CD4-positive, alpha-beta T cell treated with Interleukin-6 for 4 hours (primary cell): ENCODE data around the gene IDH3A.

Experiments used
- DNase-seq: peaks from one replicate; pipeline ENCODE4 v3.0.0-alpha.2; 2020; ENCODE audit warnings: mixed read lengths

IDH3A gene

GRCh38 chr15:78204351-78205309, 55.5 kb downstream of the IDH3A start:
- no peak for DNase-seq

- no peak for DNase-seq
These were observed 56.2 kb downstream of the IDH3A start for GRCh38 chr15:78205337-78205736.

- no peak for DNase-seq
These were observed 56.7 kb downstream of the IDH3A start for GRCh38 chr15:78205856-78206255.

GRCh38 chr15:78206326-78207109, 57.4 kb downstream of the IDH3A start:
- no peak for DNase-seq

- no peak for DNase-seq
These were observed 57.9 kb downstream of the IDH3A start for GRCh38 chr15:78207110-78207458.

DNA sequence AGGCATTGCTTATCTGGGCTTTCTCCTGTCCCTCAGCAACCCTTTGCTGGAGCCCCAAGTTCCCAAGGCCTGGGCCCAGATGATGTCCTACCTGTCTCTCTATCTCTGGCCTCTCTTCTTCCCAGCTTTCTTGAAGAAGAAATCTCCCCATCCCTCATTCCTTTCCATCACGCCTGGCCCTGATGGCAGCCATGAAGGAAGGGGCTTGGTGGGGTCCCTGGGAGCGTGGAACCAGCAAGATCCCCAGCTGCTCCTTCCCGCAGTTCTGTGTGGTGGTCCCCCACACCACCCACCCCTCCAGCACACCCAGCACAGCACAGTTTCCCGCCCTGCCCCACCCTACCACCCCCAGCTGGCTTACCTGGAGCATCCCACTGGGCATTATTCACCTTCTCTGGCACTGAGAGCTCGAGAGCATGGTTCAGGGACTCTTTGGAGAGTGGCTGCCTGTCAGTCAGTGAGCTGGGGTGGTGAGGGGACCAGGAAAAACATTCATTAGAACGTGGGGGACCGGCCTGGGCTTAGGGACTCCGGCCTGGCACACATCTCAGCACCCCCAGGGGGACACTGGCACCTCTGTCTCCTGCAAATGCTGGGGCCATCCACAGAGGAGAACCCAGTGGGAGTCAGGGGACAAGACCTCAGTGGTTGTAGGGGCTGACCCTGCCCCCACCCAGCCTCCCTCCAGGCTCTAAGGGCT, 58.6 kb downstream of the IDH3A start:
- DNase-seq, result no peak

- no peak for DNase-seq
These were observed 59.2 kb downstream of the IDH3A start for GRCh38 chr15:78208341-78208844.

DNA sequence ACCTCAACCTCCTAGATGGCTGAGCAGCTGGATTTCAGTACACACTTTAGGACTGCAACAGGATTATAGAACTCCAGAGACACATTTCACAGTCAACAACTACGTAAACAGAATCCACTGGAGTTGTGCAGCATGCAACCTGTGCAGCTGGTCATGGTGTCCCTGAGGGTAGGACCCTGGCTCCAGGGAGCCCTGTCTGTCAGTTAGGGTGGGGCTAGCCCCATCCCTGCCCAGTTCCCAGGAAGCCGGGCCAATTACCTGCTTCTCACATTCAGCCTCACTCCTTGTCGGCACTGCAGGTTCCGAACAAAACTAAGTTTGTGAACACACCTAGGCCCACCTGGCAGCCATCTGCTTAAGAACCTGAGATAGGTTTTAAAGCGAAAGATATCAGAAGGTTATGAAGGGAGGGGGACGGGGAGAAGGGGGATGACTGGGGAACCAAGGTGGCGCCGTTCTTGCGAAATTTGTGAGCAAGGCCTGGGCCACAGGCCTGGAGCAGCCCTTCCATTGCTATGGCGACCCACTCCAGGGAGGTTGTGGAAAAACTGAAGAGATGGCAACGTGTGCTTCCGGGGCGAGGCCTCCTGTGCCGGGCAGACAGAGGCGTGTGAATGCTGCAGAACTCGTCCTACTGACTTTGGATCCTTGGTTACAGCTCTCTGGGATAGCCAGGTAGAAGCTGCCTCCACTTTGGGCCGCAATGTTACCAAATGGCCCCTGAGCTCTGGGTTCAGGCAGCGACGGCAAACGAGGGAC, 59.9 kb downstream of the IDH3A start:
- DNase-seq, result no peak

DNA sequence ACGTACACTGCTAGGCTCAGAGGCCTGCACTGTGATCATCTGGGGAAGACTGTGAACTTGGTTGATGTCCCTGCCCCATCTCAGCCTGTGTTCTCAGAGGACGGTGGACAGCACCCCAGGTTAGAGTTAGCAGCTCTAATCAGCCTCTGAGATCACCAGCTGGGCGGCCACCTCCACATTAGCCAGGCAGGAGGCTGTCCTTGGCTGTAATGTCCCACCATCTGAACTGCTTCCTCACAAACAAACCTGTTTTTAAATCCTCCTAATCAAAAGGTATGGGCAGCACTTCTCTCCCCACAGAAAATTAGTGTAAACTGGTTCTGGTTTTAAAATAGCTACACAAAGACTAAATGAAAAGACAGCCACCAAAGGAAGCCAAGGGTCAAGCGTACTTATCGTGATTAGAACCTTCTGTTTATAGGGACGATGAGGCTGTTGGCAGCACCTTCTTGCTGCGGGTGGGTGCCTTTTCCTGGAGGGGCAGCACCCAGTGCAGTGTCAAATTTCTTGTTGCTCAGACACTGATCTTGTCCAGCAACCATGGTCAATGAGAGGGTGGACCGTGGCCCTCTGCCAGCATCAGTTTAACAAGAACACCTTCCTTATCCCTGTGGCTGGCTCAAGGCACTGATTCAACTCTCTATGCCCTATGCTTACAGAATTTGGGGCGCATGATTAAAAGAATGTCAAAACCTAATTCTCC, 60.6 kb downstream of the IDH3A start:
- no peak for DNase-seq

- DNase-seq, result no peak
These were observed 61.2 kb downstream of the IDH3A start for GRCh38 chr15:78210349-78210717.

- no peak for DNase-seq
These were observed 62.2 kb downstream of the IDH3A start for GRCh38 chr15:78211189-78211921.

- DNase-seq, result no peak
These were observed 62.8 kb downstream of the IDH3A start for GRCh38 chr15:78212008-78212407.

- DNase-seq, result no peak
These were observed 63.6 kb downstream of the IDH3A start for GRCh38 chr15:78212546-78213424.

DNA sequence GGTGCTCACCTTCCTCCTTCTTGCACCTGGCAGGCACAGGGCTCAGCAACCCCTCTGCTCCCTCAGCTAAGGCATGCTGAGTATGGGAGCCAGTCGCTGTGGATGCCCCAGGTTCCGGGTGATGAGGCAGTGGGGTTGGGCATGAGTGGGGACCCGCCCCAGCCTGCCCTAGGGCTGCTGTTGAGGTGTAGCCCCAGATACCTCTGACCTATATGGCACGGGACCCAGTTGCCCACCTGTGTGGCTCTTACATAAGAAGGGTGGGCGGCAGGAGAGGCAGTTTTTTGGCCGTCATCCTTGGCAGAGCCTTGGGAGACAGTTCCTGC, 64.2 kb downstream of the IDH3A start:
- no peak for DNase-seq

GRCh38 chr15:78213956-78214355, 64.8 kb downstream of the IDH3A start:
- DNase-seq, result no peak

- no peak for DNase-seq
These were observed 67.3 kb downstream of the IDH3A start for GRCh38 chr15:78216276-78217104.

- no peak for DNase-seq
These were observed 71.6 kb downstream of the IDH3A start for GRCh38 chr15:78220713-78221112.
